Ovary (tissue), 9 donors: ENCODE measurements around the gene PRRT4. TPM values are rescaled to one million over a fixed set of nuclear protein-coding genes. Genes with fewer than 3 reads are reported as not detected.

ENCODE experiments used
- DNase-seq, 5 donors: peaks; one replicate each; pipeline ENCODE4 v3.0.0-alpha.2; 2019 to 2020
- H3K27ac ChIP-seq, 2 donors: fragments of 200-600 bp; one replicate each; pipeline versions ENCODE4 v1.5.1 to v1.8.0; 2019 to 2022
- H3K27me3 ChIP-seq: fragments of 200-600 bp; one replicate; pipeline ENCODE4 v1.8.0; 2022
- H3K36me3 ChIP-seq: fragments of 200-600 bp; sonication (generic); one replicate; pipeline ENCODE4 v1.5.1; 2019
- H3K4me1 ChIP-seq: one replicate; pipeline ENCODE4 v1.8.1; 2013; ENCODE audit warnings: mild to moderate bottlenecking, moderate library complexity; ENCODE audit not compliant: insufficient read depth
- H3K4me3 ChIP-seq: fragments of 200-600 bp; sonication (generic); one replicate; pipeline ENCODE4 v1.5.1; 2017
- H3K9me3 ChIP-seq, 2 donors: fragments of 200-600 bp in 1 of 2; sonication (generic) in 1 of 2; one replicate each; pipeline versions ENCODE4 v1.5.1 to v1.8.1; 2013 to 2019; ENCODE audit warnings: mild to moderate bottlenecking in 1 of 2, moderate library complexity in 1 of 2
- EP300 ChIP-seq: sonication (generic); formaldehyde crosslinking; IDR thresholded peaks from one replicate; pipeline ENCODE4 v1.6.1; 2017; ENCODE audit warnings: antibody characterized with exemption
- POLR2A ChIP-seq: fragments of 450-650 bp; IDR thresholded peaks from one replicate; pipeline ENCODE4 v1.6.1; 2017; ENCODE audit warnings: antibody characterized with exemption, mild to moderate bottlenecking, moderate library complexity
- WGBS, 3 donors: extraction: QIAGEN DNeasy Blood & Tissue Kit in 1 of 3; methylation state at CpG; one replicate each; pipeline versions ENCODE4 v1.1.5 to v1.1.7; 2013 to 2017; 5-methylcytosine and 5-hydroxymethylcytosine counted together
- intact Hi-C, 4 donors: fragments of 100-400 bp; cut with DNase I; formaldehyde crosslinking; loops; one replicate each; pipeline versions ENCODE4 v1.11.0 to v1.15.1; 2022 to 2023
- polyA plus RNA-seq, 2 donors: library from polyadenylated mRNA; stranded (reverse); fragments of 200-250 nt in 1 of 2; fragments of 350-450 nt in 1 of 2; fragmentation: Illumina TruSeq in 1 of 2; extraction: RNeasy Lipid Tissue Mini Kit (QIAGEN cat#74804) in 1 of 2; gene quantifications; one replicate each; pipeline ENCODE4 v1.2.3, GENCODE V29; 2013 to 2014
- total RNA-seq, 7 donors: library from RNA; depleted of rRNA in 2 of 7; stranded (reverse); fragments of >200 nt in 2 of 7; fragmentation: NEBNext Ultra II Directional in 3 of 7; extraction: Animal tissue kit (Norgen Biotek cat#: 25700) in 3 of 7; gene quantifications; one replicate each; pipeline versions ENCODE4 v1.1.0 to v1.2.4, GENCODE V29; 2016 to 2023
- TF ChIP-seq, protein P1 (sequence below), 3 donors: fragments of 450-650 bp in 2 of 3; fragments of 200-600 bp in 1 of 3; IDR thresholded peaks; one replicate each; pipeline versions ENCODE4 v1.5.1 to v1.8.0; 2016 to 2022; ENCODE audit warnings: antibody characterized with exemption in 3 of 3, mild to moderate bottlenecking in 1 of 3
- donor health status: DM: no; HTN: no; CAD: no; lungs with moderate emphysema.
- donor health status: DM: no; HTN: no; CAD: no.
- donor health status: Bipolar disorder and iron deficiency.
- donor health status: DM: yes; HTN: yes; CAD: no.
- donor health status: DM: no; HTN: no; CAD: no.
- donor health status: DM: yes; HTN: yes; CAD: no.

Gene PRRT4
- total and polyA plus RNA-seq, 9 donors, result 0.11 to 1.2 (median 0.74) TPM

GRCh38 chr7:128358233-128358632, 3.3 kb downstream of the PRRT4 start:
- 85 to 93% (median 88%) methylated on average over 1 of the region's 1 CpG for WGBS, 3 donors
- Histone ChIP-seq H3K36me3 (no peaks in the 10 kb centered on the region), H3K4me1 (peaks cover 1% of the 10 kb centered on the region), H3K9me3 (no peaks in the 10 kb centered on the region), H3K27me3 (no peaks in the 10 kb centered on the region), H3K27ac (no peak overlapping the region), H3K4me3 (no peak overlapping the region)
- intact Hi-C loops, result no loop called here
- TF ChIP-seq, protein P1, sequence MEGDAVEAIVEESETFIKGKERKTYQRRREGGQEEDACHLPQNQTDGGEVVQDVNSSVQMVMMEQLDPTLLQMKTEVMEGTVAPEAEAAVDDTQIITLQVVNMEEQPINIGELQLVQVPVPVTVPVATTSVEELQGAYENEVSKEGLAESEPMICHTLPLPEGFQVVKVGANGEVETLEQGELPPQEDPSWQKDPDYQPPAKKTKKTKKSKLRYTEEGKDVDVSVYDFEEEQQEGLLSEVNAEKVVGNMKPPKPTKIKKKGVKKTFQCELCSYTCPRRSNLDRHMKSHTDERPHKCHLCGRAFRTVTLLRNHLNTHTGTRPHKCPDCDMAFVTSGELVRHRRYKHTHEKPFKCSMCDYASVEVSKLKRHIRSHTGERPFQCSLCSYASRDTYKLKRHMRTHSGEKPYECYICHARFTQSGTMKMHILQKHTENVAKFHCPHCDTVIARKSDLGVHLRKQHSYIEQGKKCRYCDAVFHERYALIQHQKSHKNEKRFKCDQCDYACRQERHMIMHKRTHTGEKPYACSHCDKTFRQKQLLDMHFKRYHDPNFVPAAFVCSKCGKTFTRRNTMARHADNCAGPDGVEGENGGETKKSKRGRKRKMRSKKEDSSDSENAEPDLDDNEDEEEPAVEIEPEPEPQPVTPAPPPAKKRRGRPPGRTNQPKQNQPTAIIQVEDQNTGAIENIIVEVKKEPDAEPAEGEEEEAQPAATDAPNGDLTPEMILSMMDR (IDR thresholded peaks at IDR 0.05), result no peak
- TF ChIP-seq EP300 (no peak), POLR2A (no peak)
- no peak for DNase-seq

- H3K36me3 ChIP-seq, result no peaks in the 10 kb centered on the region
- no peak overlapping the region for H3K4me3 ChIP-seq
- peaks cover 3% of the 10 kb centered on the region for H3K4me1 ChIP-seq
- no peak for TF ChIP-seq EP300
- TF ChIP-seq, protein P1 (IDR thresholded peaks at IDR 0.05), result no peak
- no peak for TF ChIP-seq POLR2A
- H3K9me3 ChIP-seq, result no peaks in the 10 kb centered on the region
- H3K27ac ChIP-seq, result no peak overlapping the region
- DNase-seq, result no peak
- intact Hi-C loops, result no loop called here
- 80 to 92% (median 90%) methylated on average over 6 of the region's 6 CpGs for WGBS, 3 donors
- H3K27me3 ChIP-seq, result no peaks in the 10 kb centered on the region
These were observed 4.3 kb downstream of the PRRT4 start for GRCh38 chr7:128357217-128357613.

- intact Hi-C loops, result no loop called here
- WGBS, 3 donors, result 84 to 93% (median 85%) methylated on average over 2 of the region's 2 CpGs
- Histone ChIP-seq H3K27me3 (no peaks in the 10 kb centered on the region), H3K9me3 (no peaks in the 10 kb centered on the region), H3K4me3 (no peak overlapping the region), H3K4me1 (peaks cover 4% of the 10 kb centered on the region), H3K27ac (no peak overlapping the region), H3K36me3 (no peaks in the 10 kb centered on the region)
- DNase-seq, result no peak
- TF ChIP-seq, protein P1 (IDR thresholded peaks at IDR 0.05), result no peak
- no peak for TF ChIP-seq POLR2A
- no peak for TF ChIP-seq EP300
These were observed 4.8 kb downstream of the PRRT4 start for GRCh38 chr7:128356546-128357216.

DNA sequence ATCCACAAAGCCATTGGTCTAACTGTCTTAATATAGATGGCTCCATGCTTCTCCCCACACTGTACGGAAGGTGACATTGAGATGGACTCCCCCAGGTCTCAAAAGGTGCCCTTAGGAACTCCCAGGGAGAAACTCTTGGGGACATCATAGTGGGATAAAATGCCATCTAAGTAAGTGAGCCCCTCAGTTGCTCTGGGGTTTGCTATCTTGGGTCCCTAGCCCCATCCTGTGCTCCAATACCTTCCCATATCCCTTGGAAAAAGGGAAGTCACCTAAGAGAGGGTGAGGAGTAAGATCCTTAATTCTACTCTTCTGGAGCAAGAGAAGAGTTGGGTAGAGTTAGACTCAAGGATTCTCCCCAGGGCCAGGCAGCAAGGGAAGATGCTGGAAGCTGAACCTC, 7.9 kb downstream of the PRRT4 start:
- H3K4me1 ChIP-seq, result peaks cover 2% of the 10 kb centered on the region
- no peaks in the 10 kb centered on the region for H3K27me3 ChIP-seq
- intact Hi-C loops, result loop anchor here in 1 of 4 donors (5.0 kb wide), 1 partner anchor 34 kb away; no protein-coding TSS in a partner anchor
- no peaks in the 10 kb centered on the region for H3K36me3 ChIP-seq
- H3K27ac ChIP-seq, result no peak overlapping the region
- no peak overlapping the region for H3K4me3 ChIP-seq
- TF ChIP-seq POLR2A, result no peak
- TF ChIP-seq, protein P1 (IDR thresholded peaks at IDR 0.05), result no peak
- no peak for TF ChIP-seq EP300
- H3K9me3 ChIP-seq, result no peaks in the 10 kb centered on the region
- WGBS, 3 donors, result 89 to 100% (median 100%) methylated on average over 1 of the region's 1 CpG
- DNase-seq, result no peak
